ENCODE measurements around the gene ATP5F1D.

- TF ChIP-seq POLR2A (IDR thresholded peaks at IDR 0.05; ENCODE audit: extremely low read depth, insufficient read length) (peak; percentile 42), CTCF (IDR thresholded peaks at IDR 0.05; ENCODE audit: low read depth, low read length) (no peak), MAX (IDR thresholded peaks at IDR 0.05; ENCODE audit: low read depth, low read length) (no peak), MYC (IDR thresholded peaks at IDR 0.05; ENCODE audit: low read depth, low read length) (no peak)
Measured at GRCh38 chr19:1249298-1249989, 7.9 kb downstream of the ATP5F1D start.

Data from NB4 (cell line).